B cell (primary cell): ENCODE measurements around the gene CELA3A. TPM values are rescaled to one million over a fixed set of nuclear protein-coding genes. Genes with fewer than 3 reads are reported as not detected.
A peak's percentile ranks its signal among the peaks of the same experiment; 100 is the strongest.

ENCODE experiments used
- ATAC-seq: fragments of 200-7000 bp; cut with Tn5 transposase; one replicate; pipeline ENCODE4 v1.10.0; 2021; ENCODE audit warnings: low read depth, mild to moderate bottlenecking, moderate number of reproducible peaks, moderate library complexity
- CTCF ChIA-PET: fragments of 350-600 bp; sonication (Branson Sonifier 250); formaldehyde crosslinking; loops from one replicate; lab custom pipeline; 2021; ENCODE audit warnings: antibody characterized with exemption, inconsistent platforms; lab: Charles Lee
- POLR2A ChIA-PET: fragments of 350-600 bp; sonication (Branson Sonifier 250); formaldehyde crosslinking; loops from one replicate; lab custom pipeline; 2021; ENCODE audit warnings: antibody characterized with exemption; lab: Charles Lee
- DNase-seq: peaks from one replicate; pipeline ENCODE4 v3.0.0; 2013
- H2AFZ ChIP-seq: 2 replicates; pipeline ENCODE4 v1.6.1; 2012; ENCODE audit warnings: mild to moderate bottlenecking, low read depth, low read length; ENCODE audit not compliant: insufficient read depth, poor library complexity, severe bottlenecking
- H3K27ac ChIP-seq, 2 donors: 1 replicate in 1 of 2; 2 replicates in 1 of 2; pipeline ENCODE4 v1.5.1; 2012 to 2013; ENCODE audit warnings: low read length in 2 of 2, mild to moderate bottlenecking in 2 of 2, moderate library complexity in 1 of 2
- H3K27me3 ChIP-seq, 4 experiments: fragments of 200-600 bp in 1 of 4; sonication (generic) in 1 of 4; replicated peaks in 1 of 4; 1 replicate in 2 of 4; 2 replicates in 2 of 4; pipeline versions ENCODE4 v1.6.1 to v1.7.0; 2013 to 2016; ENCODE audit warnings: low read length in 3 of 4, mild to moderate bottlenecking in 2 of 4, mixed read lengths in 1 of 4, moderate library complexity in 1 of 4; ENCODE audit not compliant: insufficient read depth in 4 of 4, control insufficient read depth in 3 of 4; ENCODE audit errors: control extremely low read depth in 1 of 4
- H3K36me3 ChIP-seq, 2 experiments: replicated peaks in 1 of 2; 1 replicate in 1 of 2; 2 replicates in 1 of 2; pipeline versions ENCODE4 v1.6.1 to v1.7.1; 2013; ENCODE audit warnings: low read length in 1 of 2; ENCODE audit not compliant: insufficient read depth in 2 of 2, control insufficient read depth in 1 of 2; ENCODE audit errors: control extremely low read depth in 1 of 2, extremely low read depth in 1 of 2
- H3K4me1 ChIP-seq, 2 donors: fragments of 200-600 bp in 1 of 2; sonication (generic) in 1 of 2; 1 replicate in 1 of 2; 2 replicates in 1 of 2; pipeline versions ENCODE4 v1.5.1 to v1.6.1; 2013 to 2017; ENCODE audit warnings: low read length in 2 of 2; ENCODE audit not compliant: control insufficient read depth in 2 of 2, insufficient read depth in 2 of 2
- H3K4me2 ChIP-seq: replicated peaks from 2 replicates; pipeline ENCODE3; 2012; ENCODE audit warnings: mild to moderate bottlenecking, low read depth, low read length; ENCODE audit not compliant: poor library complexity, severe bottlenecking
- H3K4me3 ChIP-seq, 5 experiments: fragments of 200-600 bp in 1 of 5; sonication (generic) in 1 of 5; 1 replicate in 3 of 5; 2 replicates in 2 of 5; pipeline versions ENCODE4 v1.5.1 to v1.7.0; 2011 to 2016; ENCODE audit warnings: low read length in 4 of 5, mild to moderate bottlenecking in 4 of 5, low read depth in 2 of 5, control low read depth in 1 of 5, moderate library complexity in 1 of 5; ENCODE audit not compliant: insufficient read depth in 1 of 5; ENCODE audit errors: control extremely low read depth in 1 of 5, extremely low read depth in 1 of 5
- H3K79me2 ChIP-seq: fragments of 200-600 bp; sonication (generic); one replicate; pipeline ENCODE4 v1.6.0; 2016; ENCODE audit warnings: low read length; ENCODE audit not compliant: control insufficient read depth, insufficient read depth
- H3K9ac ChIP-seq: fragments of 200-600 bp; sonication (generic); 2 replicates; pipeline ENCODE4 v1.6.1; 2017; ENCODE audit warnings: mild to moderate bottlenecking, low read length, moderate library complexity
- H3K9me3 ChIP-seq, 3 donors: one replicate each; pipeline versions ENCODE4 v1.6.1 to v1.7.1; 2013; ENCODE audit warnings: low read length in 2 of 3; ENCODE audit not compliant: control insufficient read depth in 2 of 3, insufficient read depth in 1 of 3; ENCODE audit errors: control extremely low read depth in 1 of 3
- H4K20me1 ChIP-seq: 2 replicates; pipeline ENCODE4 v1.6.0; 2012; ENCODE audit warnings: mild to moderate bottlenecking, low read length; ENCODE audit not compliant: insufficient read depth, control insufficient read depth, poor library complexity, severe bottlenecking
- H3K27ac Mint-ChIP-seq: one replicate; pipeline ENCODE4 v1.8.0; 2021; ENCODE audit warnings: mixed read lengths
- H3K27me3 Mint-ChIP-seq: one replicate; pipeline ENCODE4 v1.8.0; 2021; ENCODE audit warnings: mixed read lengths
- H3K4me1 Mint-ChIP-seq: one replicate; pipeline ENCODE4 v1.8.0; 2021; ENCODE audit warnings: mixed read lengths
- H3K4me3 Mint-ChIP-seq: one replicate; pipeline ENCODE4 v1.8.0; 2021; ENCODE audit warnings: mixed read lengths
- H3K9me3 Mint-ChIP-seq: one replicate; pipeline ENCODE4 v1.8.0; 2022; ENCODE audit warnings: mixed read lengths; ENCODE audit not compliant: insufficient read depth
- CTCF ChIP-seq: fragments of 200-600 bp; IDR thresholded peaks from one replicate; pipeline ENCODE4 v1.8.0; 2022; ENCODE audit warnings: antibody characterized with exemption, mild to moderate bottlenecking
- EZH2 ChIP-seq: IDR thresholded peaks from 2 replicates; pipeline ENCODE4 v1.6.1; 2012; ENCODE audit warnings: borderline replicate concordance, low read depth, mild to moderate bottlenecking, moderate library complexity, low read length; ENCODE audit not compliant: insufficient read depth, poor library complexity, severe bottlenecking
- WGBS: methylation state at CpG from one replicate; pipeline ENCODE4 v1.1.5; 2013; ENCODE audit warnings: missing lambda C conversion rate; ENCODE audit not compliant: insufficient coverage; 5-methylcytosine and 5-hydroxymethylcytosine counted together
- intact Hi-C: fragments of 100-400 bp; cut with micrococcal nuclease; formaldehyde crosslinking; loops from one replicate; pipeline ENCODE4 v1.10.0; 2022
- polyA plus RNA-seq: library from polyadenylated mRNA; depleted of rRNA; stranded (reverse); fragments of >200 nt; gene quantifications from 2 replicates; pipeline ENCODE4 v1.2.3, GENCODE V29; 2012
- total RNA-seq, 2 donors: library from RNA; stranded (reverse); fragments of 120-200 nt in 1 of 2; gene quantifications; 1 replicate in 1 of 2; 2 replicates in 1 of 2; pipeline versions ENCODE4 v1.2.3 to v1.2.4, GENCODE V29; 2013 to 2022

CELA3A gene
- total and polyA plus RNA-seq, 2 donors (not counting 1 experiment from before 2014, with no cell fraction given): not detected

GRCh38 chr1:22037520-22037919 lies 36.1 kb downstream of the CELA3A start:
- Histone ChIP-seq H3K79me2 (peaks cover 21% of the 10 kb centered on the region), H3K27me3 (no peaks in the 10 kb centered on the region), H3K4me2 (no peak overlapping the region), H3K9ac (no peak overlapping the region), H3K4me3 (no peak overlapping the region), H3K36me3 (no peaks in the 10 kb centered on the region), H4K20me1 (no peaks in the 10 kb centered on the region), H3K9me3 (peaks cover 0 to 6% (median 5%) of the 10 kb centered on the region in 3 donors), H3K27ac (no peak overlapping the region), H3K4me1 (peaks cover 34 to 50% of the 10 kb centered on the region in 2 donors), H2AFZ (peak overlapping the region; percentile 41)
- POLR2A ChIA-PET: interaction anchor here (0.7 to 4.3 kb wide), 3 partner anchors 13 to 22 kb away, joined by 5 to 32 read pairs (median 6); partner anchors contain the start of gene CDC42
- CTCF ChIA-PET: interaction anchor here (1.5 to 4.9 kb wide), 3 partner anchors 10 to 15 kb away, joined by 5 to 61 read pairs (median 37); partner anchors contain the start of gene CDC42
- 95% methylated on average over 3 of the region's 7 CpGs for WGBS
- Mint-ChIP-seq H3K4me3 (no peak overlapping the region), H3K4me1 (peaks cover 34% of the 10 kb centered on the region), H3K27me3 (no peaks in the 10 kb centered on the region), H3K9me3 (no peaks in the 10 kb centered on the region), H3K27ac (peak overlapping the region; percentile 81)
- intact Hi-C loops: no loop called here
- ATAC-seq: no peak
- TF ChIP-seq CTCF (no peak), EZH2 (no peak)
- no peak for DNase-seq

- Histone ChIP-seq H3K4me3 (no peak overlapping the region), H3K9ac (no peak overlapping the region), H3K4me2 (no peak overlapping the region), H4K20me1 (no peaks in the 10 kb centered on the region), H3K36me3 (no peaks in the 10 kb centered on the region), H2AFZ (no peak overlapping the region), H3K27me3 (no peaks in the 10 kb centered on the region), H3K79me2 (peaks cover 26% of the 10 kb centered on the region), H3K27ac (no peak overlapping the region), H3K9me3 (peaks cover 0 to 6% (median 6%) of the 10 kb centered on the region in 3 donors), H3K4me1 (peaks cover 39 to 55% of the 10 kb centered on the region in 2 donors)
- Mint-ChIP-seq H3K4me1 (peaks cover 35% of the 10 kb centered on the region), H3K27ac (peak overlapping the region; percentile 81), H3K27me3 (no peaks in the 10 kb centered on the region), H3K4me3 (no peak overlapping the region), H3K9me3 (no peaks in the 10 kb centered on the region)
- WGBS: 100% methylated on average over 2 of the region's 5 CpGs
- no peak for DNase-seq
- intact Hi-C loops: no loop called here
- CTCF ChIA-PET: interaction anchor here (1.5 to 4.9 kb wide), 3 partner anchors 10 to 15 kb away, joined by 5 to 61 read pairs (median 37); partner anchors contain the start of gene CDC42
- POLR2A ChIA-PET: interaction anchor here (0.8 to 4.3 kb wide), 3 partner anchors 13 to 67 kb away, joined by 4 to 32 read pairs (median 5); partner anchors contain the start of gene CDC42
- no peak for ATAC-seq
- TF ChIP-seq EZH2 (no peak), CTCF (no peak)
Observed at GRCh38 chr1:22038036-22038435, 36.6 kb downstream of the CELA3A start.
